VCaP (cell line): ENCODE measurements around the gene CFAP161.
A peak's percentile ranks its signal among the peaks of the same experiment; 100 is the strongest.

Experiments
- H3K27ac ChIP-seq: fragments of 450-650 bp; 2 replicates; pipeline ENCODE4 v1.5.1; 2017
- TF ChIP-seq, protein P1 (sequence below): fragments of 450-650 bp; conservative IDR thresholded peaks from 2 replicates; pipeline ENCODE4 v1.5.1; 2017; ENCODE audit warnings: mild to moderate bottlenecking, moderate library complexity

CFAP161 gene

DNA sequence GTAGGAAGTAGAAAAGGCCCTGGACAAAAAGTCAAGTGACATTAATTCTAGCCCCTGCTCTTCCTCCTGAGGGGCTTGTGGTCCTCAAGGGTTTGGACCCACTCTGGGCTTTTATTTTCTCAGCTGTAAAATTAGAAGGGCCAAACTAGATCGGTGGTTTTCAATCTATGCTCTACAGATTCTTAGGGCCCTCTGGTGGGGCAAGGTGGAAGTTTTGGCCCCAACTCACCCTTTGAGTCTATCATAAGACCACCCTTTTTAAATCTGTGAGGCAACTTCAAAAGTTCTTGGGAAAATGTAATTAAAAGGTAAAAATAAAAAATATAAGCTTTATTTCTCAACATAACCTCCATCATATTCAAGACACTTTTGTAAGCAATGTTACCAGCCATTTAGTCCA, 25.6 kb upstream of the CFAP161 start:
- TF ChIP-seq, protein P1, sequence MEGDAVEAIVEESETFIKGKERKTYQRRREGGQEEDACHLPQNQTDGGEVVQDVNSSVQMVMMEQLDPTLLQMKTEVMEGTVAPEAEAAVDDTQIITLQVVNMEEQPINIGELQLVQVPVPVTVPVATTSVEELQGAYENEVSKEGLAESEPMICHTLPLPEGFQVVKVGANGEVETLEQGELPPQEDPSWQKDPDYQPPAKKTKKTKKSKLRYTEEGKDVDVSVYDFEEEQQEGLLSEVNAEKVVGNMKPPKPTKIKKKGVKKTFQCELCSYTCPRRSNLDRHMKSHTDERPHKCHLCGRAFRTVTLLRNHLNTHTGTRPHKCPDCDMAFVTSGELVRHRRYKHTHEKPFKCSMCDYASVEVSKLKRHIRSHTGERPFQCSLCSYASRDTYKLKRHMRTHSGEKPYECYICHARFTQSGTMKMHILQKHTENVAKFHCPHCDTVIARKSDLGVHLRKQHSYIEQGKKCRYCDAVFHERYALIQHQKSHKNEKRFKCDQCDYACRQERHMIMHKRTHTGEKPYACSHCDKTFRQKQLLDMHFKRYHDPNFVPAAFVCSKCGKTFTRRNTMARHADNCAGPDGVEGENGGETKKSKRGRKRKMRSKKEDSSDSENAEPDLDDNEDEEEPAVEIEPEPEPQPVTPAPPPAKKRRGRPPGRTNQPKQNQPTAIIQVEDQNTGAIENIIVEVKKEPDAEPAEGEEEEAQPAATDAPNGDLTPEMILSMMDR, result peak; percentile 72
- H3K27ac ChIP-seq, result no peak overlapping the region

DNA sequence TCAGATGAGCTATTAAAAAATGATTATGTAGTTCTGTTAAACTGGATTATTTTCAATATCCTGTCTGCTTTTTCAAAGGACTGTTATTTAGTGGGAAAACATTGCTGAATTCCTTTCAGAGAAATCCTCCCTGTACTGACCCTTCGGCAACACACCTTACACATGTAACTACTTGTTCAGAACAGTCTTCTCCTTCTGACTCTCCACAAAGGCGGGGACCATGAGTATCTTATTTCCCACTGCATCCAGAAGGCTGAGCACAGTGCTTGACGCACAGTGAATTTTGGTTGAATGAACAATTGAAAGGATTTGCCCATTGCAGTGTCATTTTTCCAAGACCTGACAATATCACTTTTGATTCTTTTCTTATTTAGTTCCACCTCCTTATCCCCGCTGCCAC, 23.1 kb upstream of the CFAP161 start:
- TF ChIP-seq, protein P1, result no peak
- H3K27ac ChIP-seq, result no peak overlapping the region

DNA sequence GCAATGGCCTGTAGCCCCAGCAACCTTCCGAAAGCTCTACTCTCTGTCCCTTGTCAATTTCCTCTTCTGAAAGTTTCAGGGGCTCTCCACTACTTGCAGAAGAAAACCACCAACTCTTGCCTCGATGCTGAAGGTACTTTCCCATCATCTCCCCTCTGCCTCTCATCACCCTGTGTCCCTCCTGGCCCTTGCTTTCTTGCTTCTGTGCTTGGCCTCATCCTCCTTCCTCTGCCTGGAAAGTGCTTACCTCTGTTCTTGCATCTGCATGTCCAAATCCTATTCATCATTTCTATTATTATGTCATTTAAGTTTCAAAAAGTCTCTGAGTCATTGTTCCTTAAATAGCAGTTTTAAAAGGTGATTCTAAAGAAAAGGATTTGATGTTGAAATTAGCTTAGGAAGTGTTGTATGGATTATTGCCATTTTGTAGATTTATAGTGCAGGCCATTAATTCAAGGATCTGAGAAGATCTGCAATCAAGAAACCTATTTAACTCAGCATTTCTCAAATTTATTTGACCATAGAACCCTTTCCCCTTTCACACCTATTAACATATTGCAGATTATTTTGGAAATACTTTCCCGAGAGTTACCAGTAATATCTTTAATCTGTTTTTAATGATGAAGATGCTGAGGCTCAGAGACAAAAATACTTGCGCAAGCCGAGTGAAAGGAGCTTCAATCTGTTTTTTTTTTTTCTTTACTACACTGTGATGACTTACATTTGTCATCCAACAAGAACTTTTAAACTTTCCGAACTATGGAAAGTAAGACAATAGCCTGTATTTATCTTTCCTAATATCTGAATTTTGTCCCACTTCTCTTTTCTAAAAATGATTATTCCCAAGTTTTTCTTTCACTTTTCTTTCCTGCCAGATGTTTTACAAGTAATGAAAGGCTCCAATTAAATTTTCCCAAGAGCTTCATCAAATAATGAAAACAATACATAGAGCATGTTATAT, 22.3 kb upstream of the CFAP161 start:
- no peak overlapping the region for H3K27ac ChIP-seq
- TF ChIP-seq, protein P1, result no peak

- TF ChIP-seq, protein P1, result no peak
- no peak overlapping the region; the same call in 1 of the 2 replicates for H3K27ac ChIP-seq
Measured at GRCh38 chr15:81113204-81113657, 20.8 kb upstream of the CFAP161 start.

DNA sequence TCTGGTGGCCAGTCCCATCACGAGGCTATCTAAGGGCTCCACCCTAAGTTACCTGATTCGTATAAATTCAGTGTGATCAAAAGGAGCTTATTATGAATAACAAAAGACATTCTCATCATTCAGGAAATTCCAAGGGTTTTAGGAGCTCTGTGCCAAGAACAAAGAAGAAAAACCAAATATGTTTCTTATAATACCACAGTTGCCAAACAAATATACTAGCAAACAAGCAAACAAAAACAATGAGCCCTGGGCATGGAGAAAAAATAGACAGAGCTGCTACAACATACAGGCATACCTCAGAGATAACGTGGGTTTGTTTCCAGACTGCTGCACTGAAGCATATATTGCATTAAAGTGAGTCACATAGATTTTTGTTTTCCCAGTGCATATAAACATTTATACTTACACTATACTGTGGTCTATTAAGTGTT, 20.2 kb upstream of the CFAP161 start:
- TF ChIP-seq, protein P1, result no peak
- no peak overlapping the region; the same call in 1 of the 2 replicates for H3K27ac ChIP-seq

DNA sequence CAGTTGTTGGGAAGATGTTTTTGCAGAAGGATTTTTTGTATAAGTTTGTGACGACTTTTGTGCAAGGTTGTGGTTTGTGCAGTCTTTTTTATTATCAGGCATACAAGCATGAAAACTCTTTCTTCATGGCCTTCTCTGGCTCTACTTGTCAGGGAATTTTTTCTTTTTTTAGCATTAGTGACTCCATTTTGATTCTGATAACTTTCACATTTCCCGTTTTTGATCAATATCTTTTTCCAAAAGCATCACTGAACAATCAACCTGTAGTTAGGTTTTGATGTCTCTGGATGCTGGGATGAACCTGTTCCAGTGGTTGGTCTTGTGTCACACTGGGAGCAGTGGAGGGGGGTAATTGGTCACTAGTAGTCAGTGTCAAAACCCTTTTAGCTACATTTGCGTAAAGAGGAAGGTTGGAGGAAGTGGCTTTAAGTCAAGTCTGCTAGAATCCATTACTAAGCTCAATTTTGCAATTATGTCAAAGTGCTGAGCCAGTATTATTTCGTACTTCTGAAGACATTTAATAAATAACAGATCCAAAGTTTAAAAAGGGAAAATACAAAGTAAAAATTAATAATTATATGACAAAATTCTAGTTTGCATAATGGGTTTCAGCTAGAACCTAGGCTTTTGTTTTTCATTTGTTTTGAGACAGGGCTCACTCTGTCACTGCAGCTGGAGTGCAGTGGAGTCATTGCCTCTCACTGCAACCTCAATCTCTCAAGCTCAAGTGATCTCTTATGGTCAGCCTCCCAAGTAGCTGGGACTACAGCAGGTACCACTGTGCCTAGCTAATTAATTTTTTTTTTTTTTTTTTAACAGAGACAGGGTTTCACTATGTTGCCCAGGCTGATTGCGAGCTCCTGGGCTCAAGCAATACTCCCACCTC, 18.8 kb upstream of the CFAP161 start:
- no peak overlapping the region for H3K27ac ChIP-seq
- TF ChIP-seq, protein P1, result no peak

- H3K27ac ChIP-seq, result no peak overlapping the region
- TF ChIP-seq, protein P1, result no peak
Measured at GRCh38 chr15:81117136-81117535, 16.9 kb upstream of the CFAP161 start.
